GM23338 (cell line): ENCODE results near the gene AADAT. TPM values are rescaled to one million over a fixed set of nuclear protein-coding genes. Genes with fewer than 3 reads are reported as not detected.

Experiments
- ATAC-seq: fragments of 200-7000 bp; cut with Tn5 transposase; 3 replicates; pipeline ENCODE4 v1.9.1; 2020
- DNase-seq: peaks from one replicate; pipeline ENCODE4 v3.0.0-alpha.2; 2015; ENCODE audit warnings: low spot score
- H2AFZ ChIP-seq: fragments of 200-600 bp; sonication (generic); 2 replicates; pipeline ENCODE4 v1.8.0; 2016; ENCODE audit warnings: antibody characterized with exemption, mild to moderate bottlenecking, moderate library complexity
- H3F3A ChIP-seq: fragments of 200-600 bp; sonication (generic); replicated peaks from 2 replicates; pipeline ENCODE4 v1.8.0; 2017; ENCODE audit warnings: antibody characterized with exemption, mixed run types, low read depth
- H3K27ac ChIP-seq: fragments of 200-600 bp; sonication (generic); 2 replicates; pipeline ENCODE4 v1.6.1; 2016; ENCODE audit warnings: low read depth
- H3K27me3 ChIP-seq: fragments of 200-600 bp; sonication (generic); 2 replicates; pipeline ENCODE4 v1.8.0; 2016; ENCODE audit warnings: mild to moderate bottlenecking, mixed run types, moderate library complexity; ENCODE audit not compliant: insufficient read depth
- H3K36me3 ChIP-seq: fragments of 200-600 bp; sonication (generic); 2 replicates; pipeline ENCODE4 v1.8.0; 2016; ENCODE audit warnings: mild to moderate bottlenecking; ENCODE audit not compliant: insufficient read depth
- H3K4me1 ChIP-seq: fragments of 200-600 bp; sonication (generic); 2 replicates; pipeline ENCODE4 v1.8.0; 2016; ENCODE audit warnings: mild to moderate bottlenecking, moderate library complexity; ENCODE audit not compliant: insufficient read depth
- H3K4me2 ChIP-seq: fragments of 200-600 bp; sonication (generic); 2 replicates; pipeline ENCODE4 v1.7.1; 2017; ENCODE audit warnings: mixed run types
- H3K4me3 ChIP-seq: fragments of 200-600 bp; sonication (generic); 2 replicates; pipeline ENCODE4 v1.6.1; 2016; ENCODE audit warnings: mixed run types
- H3K79me2 ChIP-seq: fragments of 200-600 bp; sonication (generic); replicated peaks from 2 replicates; pipeline ENCODE4 v1.8.0; 2017; ENCODE audit warnings: mild to moderate bottlenecking; ENCODE audit not compliant: insufficient read depth
- H3K9me2 ChIP-seq: fragments of 200-600 bp; sonication (generic); 2 replicates; pipeline ENCODE4 v1.8.0; 2017; ENCODE audit not compliant: insufficient read depth
- H4K20me1 ChIP-seq: fragments of 200-600 bp; sonication (generic); replicated peaks from 2 replicates; pipeline ENCODE4 v1.8.0; 2017; ENCODE audit warnings: mild to moderate bottlenecking; ENCODE audit not compliant: insufficient read depth
- H3K27ac Mint-ChIP-seq: 2 replicates; pipeline ENCODE4 v1.8.0; 2020; ENCODE audit warnings: inconsistent platforms, mild to moderate bottlenecking, moderate library complexity, mixed read lengths
- H3K27me3 Mint-ChIP-seq: 3 replicates; pipeline ENCODE4 v1.8.0; 2022; ENCODE audit warnings: low read depth, mild to moderate bottlenecking, moderate library complexity, mixed read lengths, inconsistent platforms; ENCODE audit not compliant: insufficient read depth, poor library complexity
- H3K36me3 Mint-ChIP-seq: 3 replicates; pipeline ENCODE4 v1.8.0; 2021; ENCODE audit warnings: low read depth, mild to moderate bottlenecking, inconsistent platforms, moderate library complexity, mixed read lengths
- H3K4me1 Mint-ChIP-seq: 3 replicates; pipeline ENCODE4 v1.8.0; 2020; ENCODE audit warnings: mild to moderate bottlenecking, inconsistent platforms, mixed read lengths
- H3K4me3 Mint-ChIP-seq: 3 replicates; pipeline ENCODE4 v1.8.0; 2021; ENCODE audit warnings: moderate library complexity, mild to moderate bottlenecking, inconsistent platforms, mixed read lengths
- H3K9me3 Mint-ChIP-seq: 3 replicates; pipeline ENCODE4 v1.8.0; 2020; ENCODE audit warnings: moderate library complexity, mild to moderate bottlenecking, inconsistent platforms, mixed read lengths
- CREB1 ChIP-seq: fragments of 250-450 bp; sonication (Bioruptor Pico); IDR thresholded peaks from 2 replicates; pipeline ENCODE4 v1.5.0; 2020; ENCODE audit warnings: low read depth, mild to moderate bottlenecking, moderate library complexity
- CTCF ChIP-seq, 2 experiments: fragments of 200-600 bp in 1 of 2; sonication (generic) in 1 of 2; conservative IDR thresholded peaks; 2 replicates each; pipeline versions ENCODE4 v1.5.1 to v1.6.1; 2016 to 2017; ENCODE audit warnings: antibody characterized with exemption in 2 of 2, low read depth in 2 of 2, mild to moderate bottlenecking in 2 of 2, moderate library complexity in 1 of 2
- ETS1 ChIP-seq: IDR thresholded peaks from 2 replicates; pipeline ENCODE4 v1.6.1; 2016; ENCODE audit warnings: antibody characterized with exemption
- EZH2 ChIP-seq: fragments of 200-600 bp; sonication (generic); IDR thresholded peaks from one replicate; pipeline ENCODE4 v1.8.0; 2017; ENCODE audit warnings: antibody characterized with exemption, mild to moderate bottlenecking, low read depth; ENCODE audit not compliant: unreplicated experiment
- EZH2phosphoT487 ChIP-seq: fragments of 200-600 bp; sonication (generic); IDR thresholded peaks from one replicate; pipeline ENCODE4 v1.8.1; 2018; ENCODE audit warnings: antibody characterized with exemption; ENCODE audit not compliant: unreplicated experiment
- JUNB ChIP-seq: IDR thresholded peaks from one replicate; pipeline ENCODE4 v1.6.1; 2016; ENCODE audit warnings: antibody characterized with exemption; ENCODE audit not compliant: unreplicated experiment
- NANOG ChIP-seq: IDR thresholded peaks from 2 replicates; pipeline ENCODE4 v1.6.1; 2016; ENCODE audit warnings: antibody characterized with exemption, borderline replicate concordance
- POLR2AphosphoS5 ChIP-seq: IDR thresholded peaks from 2 replicates; pipeline ENCODE4 v1.6.1; 2016; ENCODE audit warnings: antibody characterized with exemption, low read depth
- REST ChIP-seq: IDR thresholded peaks from one replicate; pipeline ENCODE4 v1.6.1; 2018; ENCODE audit warnings: antibody characterized with exemption; ENCODE audit not compliant: unreplicated experiment
- STAT1 ChIP-seq: IDR thresholded peaks from one replicate; pipeline ENCODE4 v1.6.1; 2016; ENCODE audit warnings: antibody characterized with exemption; ENCODE audit not compliant: unreplicated experiment
- ZNF114 ChIP-seq: fragments of 250-450 bp; sonication (Bioruptor Pico); IDR thresholded peaks from 2 replicates; pipeline ENCODE4 v1.5.0; 2020; ENCODE audit warnings: mild to moderate bottlenecking, moderate library complexity
- ZNF331 ChIP-seq: fragments of 250-450 bp; sonication (Bioruptor Pico); IDR thresholded peaks from 2 replicates; pipeline ENCODE4 v1.5.0; 2020; ENCODE audit warnings: low read depth, mild to moderate bottlenecking, moderate library complexity
- ZNF462 ChIP-seq: fragments of 250-450 bp; sonication (Bioruptor Pico); IDR thresholded peaks from 2 replicates; pipeline ENCODE4 v1.5.0; 2020; ENCODE audit warnings: mild to moderate bottlenecking, moderate library complexity
- polyA plus RNA-seq: library from polyadenylated mRNA; unstranded; fragments of >200 nt; fragmentation: Nextera tagmentation; extraction: Ambion mirVana; gene quantifications from 2 replicates; pipeline ENCODE4 v1.2.1, GENCODE V29; 2016
- total RNA-seq: library from RNA; depleted of rRNA; stranded (reverse); fragments of >200 nt; shearing (Covaris generic); gene quantifications from 2 replicates; pipeline ENCODE4 v1.2.3, GENCODE V29; 2014

The AADAT gene
- total and polyA plus RNA-seq, 2 experiments from 2014 or later: 6.9 to 7.0 TPM

- no peaks in the 10 kb centered on the region; the same call in 1 of the 2 replicates for H3K4me1 ChIP-seq
- no peak overlapping the region for H3K27ac ChIP-seq
- H3K36me3 ChIP-seq: 0 out of 2 replicates have a peak, but pooled peaks cover 5% of the 10 kb centered on the region
- H3K4me3 Mint-ChIP-seq: no peak overlapping the region
- no peak for TF ChIP-seq POLR2AphosphoS5
- TF ChIP-seq CTCF (conservative IDR thresholded peaks at IDR 0.05; ENCODE audit: low read depth in 2 of 2): no peak
- TF ChIP-seq EZH2phosphoT487: no peak
- TF ChIP-seq ZNF114: no peak
- TF ChIP-seq JUNB: no peak
- no peak for TF ChIP-seq STAT1
- TF ChIP-seq EZH2: no peak
- TF ChIP-seq NANOG: no peak
- no peak for TF ChIP-seq ZNF462 (CRISPR knock-in tag)
- TF ChIP-seq ETS1: no peak
- TF ChIP-seq ZNF331 (CRISPR knock-in tag): no peak
- TF ChIP-seq CREB1 (CRISPR knock-in tag): no peak
- no peak for TF ChIP-seq REST
- ATAC-seq: no peak
- H2AFZ ChIP-seq: no peak overlapping the region
- peaks cover 9% of the 10 kb centered on the region; the same call in 2 of the 3 replicates for H3K4me1 Mint-ChIP-seq
- peaks cover 6% of the 10 kb centered on the region; the same call in 1 of the 3 replicates for H3K36me3 Mint-ChIP-seq
- no peak overlapping the region for H3K4me3 ChIP-seq
- DNase-seq: no peak
- no peak overlapping the region for H3K4me2 ChIP-seq
- peaks cover 14% of the 10 kb centered on the region for H3K9me3 Mint-ChIP-seq
- peaks cover 1% of the 10 kb centered on the region; the same call in 1 of the 2 replicates for H3K9me2 ChIP-seq
- no peaks in the 10 kb centered on the region for H3K79me2 ChIP-seq
- no peaks in the 10 kb centered on the region for H3F3A ChIP-seq
- no peaks in the 10 kb centered on the region for H3K27me3 ChIP-seq
- no peak overlapping the region for H3K27ac Mint-ChIP-seq
- H4K20me1 ChIP-seq: no peaks in the 10 kb centered on the region
- peaks cover 2% of the 10 kb centered on the region for H3K27me3 Mint-ChIP-seq
Measured at GRCh38 chr4:170102426-170102825, 12.7 kb upstream of the AADAT start.
